Measurements from ENCODE around the gene TMEM132D. TPM values are rescaled to one million over a fixed set of nuclear protein-coding genes. Genes with fewer than 3 reads are reported as not detected.

TMEM132D gene
- total and polyA plus RNA-seq, 2 of the 8 experiments (the other 6 are each of a cell fraction or from before 2014, with no cell fraction given) = 3.5 to 10.1 TPM

- TF ChIP-seq RNF2 (IDR thresholded peaks at IDR 0.05; ENCODE audit: borderline replicate concordance, low read depth, low read length, missing control alignments, poor library complexity, severe bottlenecking) (no peak), GTF2F1 (IDR thresholded peaks at IDR 0.05; ENCODE audit: borderline replicate concordance, low read depth, low read length) (no peak), NRF1 (IDR thresholded peaks at IDR 0.05; ENCODE audit: low read depth, low read length) (no peak), ZNF274 (IDR thresholded peaks at IDR 0.05; ENCODE audit: borderline replicate concordance, extremely low read depth, low read length) (no peak), POLR2A (IDR thresholded peaks at IDR 0.05; ENCODE audit: control extremely low read depth in 1 of 2, low read depth in 2 of 2, low read length in 2 of 2) (no peak)
These were observed 376.3 kb downstream of the TMEM132D start (continued) for GRCh38 chr12:129527506-129527905.

Measured in H1 (cell line).